ENCODE measurements around the gene GLI3.

DNA sequence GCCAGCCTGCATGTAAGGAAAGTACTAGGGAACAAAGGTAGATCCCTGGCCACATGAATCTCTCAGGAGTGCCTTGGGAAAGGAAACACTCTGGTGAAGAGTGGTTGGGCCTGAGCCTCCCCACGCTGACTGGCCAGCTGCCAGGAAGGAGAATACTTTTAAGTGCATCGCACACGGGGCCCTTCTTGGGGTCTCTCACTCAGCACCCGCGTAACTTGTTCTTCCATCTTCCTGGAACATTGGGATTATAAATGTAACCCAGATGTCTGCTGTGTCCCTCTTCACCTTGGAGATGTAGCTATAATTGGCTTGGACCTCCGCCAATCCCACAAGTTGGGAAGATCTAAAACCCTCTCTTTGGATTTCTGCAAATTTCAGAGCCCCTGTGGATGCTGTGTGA is 4.4 kb upstream of the GLI3 start:
- TF ChIP-seq POLR2AphosphoS5 (IDR thresholded peaks at IDR 0.05; ENCODE audit: low read depth, low read length) (no peak), TAF1 (IDR thresholded peaks at IDR 0.05; ENCODE audit: borderline replicate concordance, insufficient read depth, low read length) (no peak), SIN3A (IDR thresholded peaks at IDR 0.05; ENCODE audit: borderline replicate concordance, insufficient read depth, low read length) (no peak)
- TF ChIP-seq, protein P1, sequence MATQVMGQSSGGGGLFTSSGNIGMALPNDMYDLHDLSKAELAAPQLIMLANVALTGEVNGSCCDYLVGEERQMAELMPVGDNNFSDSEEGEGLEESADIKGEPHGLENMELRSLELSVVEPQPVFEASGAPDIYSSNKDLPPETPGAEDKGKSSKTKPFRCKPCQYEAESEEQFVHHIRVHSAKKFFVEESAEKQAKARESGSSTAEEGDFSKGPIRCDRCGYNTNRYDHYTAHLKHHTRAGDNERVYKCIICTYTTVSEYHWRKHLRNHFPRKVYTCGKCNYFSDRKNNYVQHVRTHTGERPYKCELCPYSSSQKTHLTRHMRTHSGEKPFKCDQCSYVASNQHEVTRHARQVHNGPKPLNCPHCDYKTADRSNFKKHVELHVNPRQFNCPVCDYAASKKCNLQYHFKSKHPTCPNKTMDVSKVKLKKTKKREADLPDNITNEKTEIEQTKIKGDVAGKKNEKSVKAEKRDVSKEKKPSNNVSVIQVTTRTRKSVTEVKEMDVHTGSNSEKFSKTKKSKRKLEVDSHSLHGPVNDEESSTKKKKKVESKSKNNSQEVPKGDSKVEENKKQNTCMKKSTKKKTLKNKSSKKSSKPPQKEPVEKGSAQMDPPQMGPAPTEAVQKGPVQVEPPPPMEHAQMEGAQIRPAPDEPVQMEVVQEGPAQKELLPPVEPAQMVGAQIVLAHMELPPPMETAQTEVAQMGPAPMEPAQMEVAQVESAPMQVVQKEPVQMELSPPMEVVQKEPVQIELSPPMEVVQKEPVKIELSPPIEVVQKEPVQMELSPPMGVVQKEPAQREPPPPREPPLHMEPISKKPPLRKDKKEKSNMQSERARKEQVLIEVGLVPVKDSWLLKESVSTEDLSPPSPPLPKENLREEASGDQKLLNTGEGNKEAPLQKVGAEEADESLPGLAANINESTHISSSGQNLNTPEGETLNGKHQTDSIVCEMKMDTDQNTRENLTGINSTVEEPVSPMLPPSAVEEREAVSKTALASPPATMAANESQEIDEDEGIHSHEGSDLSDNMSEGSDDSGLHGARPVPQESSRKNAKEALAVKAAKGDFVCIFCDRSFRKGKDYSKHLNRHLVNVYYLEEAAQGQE (IDR thresholded peaks at IDR 0.05; ENCODE audit: insufficient read depth in 1 of 2, low read depth in 2 of 2, low read length in 2 of 2), result no peak
